GM19397 (cell line): Measurements from ENCODE around the gene MAP3K2.

Experiments used
- ATAC-seq: cut with Tn5 transposase; IDR thresholded peaks from one replicate; pipeline ENCODE4 v1.9.1; 2021; ENCODE audit warnings: mild to moderate bottlenecking, moderate library complexity; ENCODE audit not compliant: unreplicated experiment

The MAP3K2 gene

DNA sequence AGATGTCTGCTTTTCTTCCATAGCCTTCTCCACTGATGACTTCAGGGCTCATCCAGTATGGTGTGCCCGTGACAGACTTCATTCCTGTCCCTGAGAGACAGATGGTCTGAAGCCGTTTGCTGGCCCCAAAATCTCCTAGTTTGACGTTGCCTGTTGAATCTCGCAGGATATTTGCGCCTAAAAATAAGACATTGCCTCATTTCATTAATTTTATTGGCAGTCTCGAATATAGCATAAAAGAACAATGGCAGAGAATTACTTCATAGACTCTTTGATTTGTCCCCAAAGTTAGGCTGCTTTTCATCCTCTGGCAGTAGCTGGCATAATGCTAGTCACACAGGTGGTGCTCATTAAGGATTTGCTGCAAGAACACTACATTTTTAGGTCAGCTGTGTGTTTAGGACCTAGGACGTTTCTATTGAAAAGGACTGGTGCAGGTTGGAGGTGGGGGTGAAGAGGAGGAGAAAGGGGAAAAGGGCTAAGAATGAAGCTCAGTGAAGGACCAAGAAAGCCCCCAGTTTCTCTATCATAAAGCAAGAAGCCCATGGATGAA lies 79.1 kb downstream of the MAP3K2 start:
- ATAC-seq: no peak

- ATAC-seq: no peak
Observed at GRCh38 chr2:127305990-127306585, 81.7 kb downstream of the MAP3K2 start.

DNA sequence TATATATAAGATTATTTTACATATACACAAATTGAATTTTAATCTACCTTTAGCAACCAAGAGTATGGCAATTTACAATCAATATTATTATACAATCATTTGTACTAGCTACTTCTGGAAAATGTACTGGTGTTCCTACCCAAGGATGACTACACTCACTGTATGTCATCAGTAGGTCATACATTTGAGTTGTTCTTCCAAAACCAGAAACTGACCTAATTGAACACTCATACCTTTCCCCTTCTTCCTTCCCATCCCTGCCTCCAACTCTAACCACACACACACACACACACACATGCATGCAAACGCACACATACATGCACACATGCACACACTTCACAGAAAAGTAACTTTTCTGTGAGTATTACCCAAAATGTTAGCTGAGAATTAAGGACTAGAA lies 85.6 kb downstream of the MAP3K2 start:
- no peak for ATAC-seq

DNA sequence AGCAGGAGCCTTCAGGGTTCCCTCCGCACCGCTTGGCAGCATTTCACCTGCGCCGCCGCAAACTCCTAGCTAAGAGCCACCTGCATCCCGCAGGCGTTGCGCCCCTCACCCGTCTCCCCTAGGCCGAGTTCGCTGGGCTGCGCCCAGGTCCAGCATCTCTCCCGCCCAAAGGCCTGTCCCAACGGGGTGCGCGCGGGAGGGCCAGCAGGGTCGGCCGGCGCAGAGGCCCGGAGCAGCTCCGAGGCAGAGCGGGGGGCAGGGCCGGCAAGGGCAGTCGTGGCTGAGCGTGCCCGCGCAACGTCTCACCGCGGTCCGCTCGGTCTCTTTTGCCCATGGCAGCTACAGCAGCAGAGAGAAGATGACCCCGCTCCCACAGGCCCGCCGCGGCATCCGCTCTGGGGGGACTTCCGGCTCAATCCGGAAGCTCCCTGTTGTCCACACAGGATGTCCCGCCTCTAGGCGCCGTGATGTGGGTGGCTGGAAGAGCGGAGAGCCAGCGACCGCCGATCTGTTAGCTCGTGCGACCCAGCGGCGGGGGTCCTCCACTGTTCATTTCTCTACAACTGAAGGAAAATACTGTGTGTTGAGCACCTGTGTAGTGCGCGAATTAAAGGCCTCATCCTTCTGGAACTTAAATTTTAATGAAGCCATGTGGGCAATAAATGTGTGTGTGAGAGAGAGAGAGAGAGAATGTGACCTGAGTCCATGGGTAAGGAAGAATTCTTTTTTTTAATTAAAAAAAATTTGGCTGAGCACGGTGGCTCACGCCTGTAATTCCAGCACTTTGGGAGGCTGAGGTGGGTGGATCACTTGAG lies 93.8 kb downstream of the MAP3K2 start, which contains the start of gene ERCC3:
ERCC3 (minus strand) TSS at position 397 of the 815 bp plus-strand sequence; CDS start at position 334, 63 bp downstream.
- peak; percentile 100 for ATAC-seq

DNA sequence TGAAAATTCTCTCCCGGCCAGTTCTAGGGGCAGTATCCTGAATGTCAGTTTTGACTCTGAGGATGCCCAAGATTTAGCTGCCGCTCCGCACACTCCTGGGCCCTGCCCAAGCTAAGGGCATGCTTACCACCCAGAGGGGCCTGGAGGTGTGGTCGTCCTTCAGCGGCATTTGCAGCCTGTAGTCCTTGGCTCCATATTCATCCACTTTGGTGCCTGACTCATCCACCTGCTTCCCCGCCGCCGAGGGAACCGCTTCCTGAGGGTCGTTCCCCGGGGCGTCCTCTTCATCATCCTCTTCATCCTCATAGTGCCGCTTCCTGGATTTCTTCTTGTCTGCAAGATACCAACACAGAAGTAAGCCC lies 94.4 kb downstream of the MAP3K2 start:
- no peak for ATAC-seq

DNA sequence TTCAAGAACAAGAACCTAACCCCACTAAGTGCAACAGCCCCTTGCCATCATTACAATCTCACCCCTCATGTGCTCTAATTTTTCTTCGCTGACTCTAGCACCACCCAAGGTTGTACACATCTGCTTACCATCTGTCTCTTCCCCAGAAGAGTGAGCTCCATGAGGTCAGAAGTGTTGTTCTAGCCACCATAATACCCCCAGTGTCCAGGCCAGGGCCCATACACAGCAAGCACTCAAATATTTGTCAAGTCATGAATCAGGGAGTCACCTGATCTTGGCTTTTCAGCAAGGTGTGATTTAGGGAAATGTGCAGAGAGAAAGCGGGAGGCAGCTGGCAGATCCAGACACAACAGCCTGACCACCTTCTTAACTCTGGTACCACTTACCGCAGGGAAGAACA lies 99.5 kb downstream of the MAP3K2 start:
- no peak for ATAC-seq

DNA sequence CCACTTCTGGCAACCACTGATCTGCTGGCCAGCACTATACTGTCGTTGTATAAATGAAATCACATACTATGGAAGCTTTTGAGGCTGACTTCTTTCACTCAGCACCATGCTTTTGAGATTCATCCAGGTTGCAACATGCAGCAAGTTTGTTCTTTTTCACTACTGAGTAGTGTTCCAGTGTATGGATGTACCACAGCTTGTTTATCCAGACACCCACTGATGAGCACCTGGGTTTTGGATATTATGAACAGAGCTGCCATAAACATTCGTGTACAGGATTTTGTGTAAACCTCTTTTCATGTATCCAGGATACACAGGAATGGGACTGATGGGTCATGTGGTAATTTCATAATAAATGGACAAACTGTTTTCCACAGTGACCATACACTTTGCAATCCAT lies 104.5 kb downstream of the MAP3K2 start:
- no peak for ATAC-seq

DNA sequence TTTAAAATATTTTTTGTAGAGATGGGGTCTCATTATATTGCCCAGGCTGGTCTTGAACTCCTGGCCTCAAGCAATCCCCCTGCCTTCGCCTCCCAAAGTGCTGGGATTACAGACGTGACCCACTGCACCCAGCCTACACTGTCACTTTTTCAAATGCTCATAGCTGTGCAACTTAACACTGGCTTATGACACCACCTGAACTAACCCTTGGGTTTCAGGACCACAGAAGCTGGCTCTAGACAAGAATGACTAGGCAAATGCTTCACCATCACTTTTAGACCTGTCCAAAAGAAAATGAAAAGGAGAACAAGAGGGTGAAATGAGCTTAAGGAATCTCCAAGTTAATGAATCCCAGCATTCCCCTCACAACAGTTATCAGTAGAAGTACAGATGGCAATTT lies 107.1 kb downstream of the MAP3K2 start:
- ATAC-seq: no peak

GRCh38 chr2:127279781-127280180 lies 108.0 kb downstream of the MAP3K2 start:
- ATAC-seq: no peak

GRCh38 chr2:127278959-127279358 lies 108.8 kb downstream of the MAP3K2 start:
- ATAC-seq: no peak

DNA sequence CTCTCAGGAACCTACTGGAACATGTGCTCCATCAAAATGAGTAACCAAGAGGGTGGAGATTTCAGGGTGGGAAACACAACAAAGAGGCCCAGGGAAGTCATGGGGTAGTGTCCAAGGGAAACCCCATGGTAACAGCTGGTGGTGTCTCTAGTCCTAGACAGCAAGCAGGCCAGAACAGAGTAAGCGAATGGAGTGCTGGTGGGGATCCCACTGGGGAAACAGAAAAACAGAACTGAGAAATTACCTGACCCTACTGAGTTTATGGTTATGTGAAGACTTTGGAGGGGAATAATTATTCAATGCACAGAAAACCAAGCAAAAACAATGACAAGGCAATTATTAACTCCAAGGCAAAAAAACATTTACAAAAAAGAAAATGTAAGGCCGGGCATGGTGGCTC lies 110.7 kb downstream of the MAP3K2 start:
- peak; percentile 73 for ATAC-seq

DNA sequence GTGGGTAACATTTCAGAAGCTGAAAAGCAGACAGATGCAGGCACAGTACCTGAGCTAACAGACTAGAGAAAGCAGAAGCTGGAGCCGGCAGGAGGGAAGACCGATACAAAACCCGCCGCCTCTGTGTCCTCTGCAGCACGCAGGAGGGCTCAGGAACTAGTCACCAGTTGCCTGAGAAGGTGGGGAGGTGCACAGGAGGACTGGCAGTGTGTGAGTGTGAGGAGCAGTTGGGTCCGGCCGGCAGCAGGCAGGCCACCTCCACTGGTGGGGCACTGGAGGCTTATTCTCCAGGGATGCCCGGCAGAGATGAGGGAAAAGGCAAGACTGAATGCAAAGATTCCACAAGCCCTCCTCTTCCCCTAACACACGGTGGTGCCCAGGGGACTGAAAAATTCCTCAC lies 112.0 kb downstream of the MAP3K2 start:
- ATAC-seq: no peak

GRCh38 chr2:127275356-127275755 lies 112.4 kb downstream of the MAP3K2 start:
- no peak for ATAC-seq

DNA sequence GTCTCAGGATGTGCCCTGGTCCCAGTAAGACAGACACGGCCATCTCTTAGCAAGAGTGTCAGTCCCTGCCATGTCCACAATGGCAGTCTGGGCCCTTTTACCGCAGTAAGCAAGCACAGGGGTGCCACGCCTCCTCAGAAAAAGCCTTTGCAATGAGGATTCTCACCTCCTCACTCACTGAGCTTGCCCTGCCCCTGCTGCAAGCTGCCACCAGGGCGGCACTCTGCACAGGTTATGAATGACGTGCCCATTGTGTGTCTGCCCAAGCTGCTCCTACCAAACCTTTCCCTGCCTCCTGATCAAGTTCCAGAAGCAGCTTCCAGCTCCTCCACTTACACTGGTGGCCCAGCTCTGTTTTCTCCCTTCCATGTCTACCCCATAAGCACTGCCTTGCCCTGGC lies 117.1 kb downstream of the MAP3K2 start:
- ATAC-seq: no peak

- ATAC-seq: no peak
Observed at GRCh38 chr2:127261804-127262406, 125.9 kb downstream of the MAP3K2 start.

DNA sequence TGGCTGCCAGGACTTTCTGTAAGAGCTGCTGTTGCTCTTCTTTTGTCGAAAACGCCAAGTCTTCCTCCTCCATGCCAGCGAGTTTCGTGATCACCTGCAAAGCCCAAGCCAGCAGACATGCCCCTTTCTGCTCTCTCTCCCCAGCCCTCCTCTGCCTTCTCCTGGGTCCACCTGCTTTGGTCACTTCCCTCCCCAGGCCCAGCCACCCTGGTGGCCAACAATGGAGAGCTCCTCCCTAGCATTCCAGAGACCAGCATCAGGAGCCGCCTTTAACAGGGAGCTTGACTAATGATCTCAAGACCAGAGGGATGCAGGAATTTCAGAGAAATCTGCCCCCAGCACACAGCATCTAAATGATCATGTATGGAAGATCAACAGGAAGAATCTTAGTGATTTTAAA lies 128.4 kb downstream of the MAP3K2 start:
- no peak for ATAC-seq

- ATAC-seq: no peak
Observed at GRCh38 chr2:127256866-127257265, 130.9 kb downstream of the MAP3K2 start.

DNA sequence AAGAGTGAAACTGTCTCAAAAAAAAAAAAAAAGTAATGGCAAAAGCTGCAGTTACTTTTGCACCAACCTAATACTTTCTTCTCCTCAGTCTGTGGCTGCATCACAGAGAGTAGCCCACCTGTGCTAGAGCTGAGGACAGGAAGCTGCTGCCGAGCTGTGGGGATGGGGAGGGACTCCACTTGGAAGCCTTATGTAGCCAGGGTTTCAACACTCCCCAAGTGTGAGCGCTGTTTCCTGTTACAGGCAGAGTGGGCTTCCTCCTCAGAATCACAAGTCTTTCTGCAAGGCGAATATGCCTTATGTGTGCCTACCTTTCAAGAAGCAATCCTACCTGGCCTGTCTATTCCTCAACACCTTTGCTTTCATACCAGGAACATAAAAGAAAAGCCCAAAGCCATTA lies 131.4 kb downstream of the MAP3K2 start:
- no peak for ATAC-seq

DNA sequence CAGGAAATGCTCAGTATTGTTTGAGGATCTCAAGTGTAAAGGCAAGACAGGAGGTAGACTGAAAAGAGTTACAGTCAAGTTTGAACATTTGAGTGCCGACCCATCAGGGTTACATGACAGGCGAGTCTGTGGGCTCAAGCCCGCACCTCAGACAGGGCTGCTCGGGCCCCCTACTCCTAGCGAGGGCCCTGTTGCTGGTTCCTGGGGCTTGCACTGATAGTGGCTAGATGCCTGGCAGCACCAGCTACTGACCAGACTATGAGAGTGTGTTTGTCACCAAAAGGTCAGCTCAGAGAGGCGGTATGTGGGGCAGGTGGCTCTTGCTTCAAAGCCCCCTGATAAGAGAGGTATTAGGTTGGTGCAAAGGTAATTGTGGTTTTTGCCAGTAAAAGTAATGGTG lies 132.1 kb downstream of the MAP3K2 start:
- ATAC-seq: no peak

DNA sequence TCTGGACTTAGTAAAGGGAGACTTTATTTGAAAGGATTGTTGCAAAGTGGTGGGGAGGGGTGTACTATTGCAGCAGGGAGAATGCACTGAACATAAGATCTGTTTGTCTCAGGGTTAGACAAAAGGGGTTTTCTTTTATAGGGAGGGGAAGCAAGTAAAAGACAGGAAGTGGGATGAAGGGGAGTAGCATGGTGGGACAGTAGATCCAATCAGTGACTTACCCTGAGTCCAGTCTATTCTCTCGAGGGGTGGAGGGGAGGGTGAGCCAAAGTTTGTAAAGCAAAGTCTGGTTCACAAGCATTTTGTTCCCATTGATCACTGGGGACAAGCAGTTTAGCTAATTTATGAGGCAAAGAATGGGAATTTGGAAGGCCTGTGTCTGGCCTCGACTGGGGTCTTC lies 132.6 kb downstream of the MAP3K2 start:
- ATAC-seq: no peak

GRCh38 chr2:127254386-127254981 lies 133.3 kb downstream of the MAP3K2 start:
- no peak for ATAC-seq
